Activated T-cell treated with anti-CD3 and anti-CD28 coated beads for 1 hour (primary cell): ENCODE data around the gene SERPINF2.
"Not testable (repeated sequence)": the region's sequence is repeated elsewhere in the genome, so short reads cannot be mapped to it uniquely, and the experiment has no call there.

Experiments used
- DNase-seq: peaks from one replicate; pipeline ENCODE4 v3.0.0-alpha.2; 2020; ENCODE audit warnings: low read depth

Gene SERPINF2

DNA sequence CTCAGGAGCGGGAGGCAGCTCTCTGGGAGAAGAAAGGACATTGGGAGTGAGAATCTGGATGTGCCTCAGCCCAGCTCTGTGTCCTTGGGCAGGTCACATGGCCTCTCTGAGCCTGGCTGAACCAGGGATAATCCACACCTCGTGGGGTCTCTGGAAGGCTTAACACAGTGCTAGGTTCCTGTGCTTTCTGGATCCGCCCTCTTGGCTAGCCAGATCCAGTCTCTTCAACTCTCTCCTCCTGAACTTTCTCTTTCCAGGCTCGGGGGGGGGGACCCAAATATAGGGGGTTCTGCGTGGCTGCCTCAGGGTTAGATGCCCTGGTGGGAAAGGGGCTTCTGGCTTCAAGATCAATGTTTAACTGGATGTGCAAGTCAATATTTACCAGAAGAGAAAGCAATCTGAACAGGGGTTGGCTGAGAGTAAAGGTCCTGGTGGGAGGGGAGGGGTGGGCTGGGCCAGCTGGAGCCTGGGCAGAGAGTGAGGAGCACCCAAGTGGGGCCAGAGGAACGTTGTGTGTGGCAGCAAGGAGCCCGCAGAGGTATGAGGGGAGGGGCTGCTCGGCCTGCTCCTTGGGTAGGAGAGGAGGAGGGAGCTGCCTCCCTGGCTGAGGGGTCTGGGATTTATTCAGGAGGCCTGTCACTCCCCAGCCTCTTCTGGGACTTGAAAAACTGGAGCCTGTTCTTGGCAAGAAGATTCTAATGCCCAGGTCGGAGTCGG is at the start of gene SERPINF2:
SERPINF2 (plus strand) TSS at position 501 of the 717 bp plus-strand sequence. CDS start 2,125 bp downstream, outside the sequence.
- DNase-seq = no peak

DNA sequence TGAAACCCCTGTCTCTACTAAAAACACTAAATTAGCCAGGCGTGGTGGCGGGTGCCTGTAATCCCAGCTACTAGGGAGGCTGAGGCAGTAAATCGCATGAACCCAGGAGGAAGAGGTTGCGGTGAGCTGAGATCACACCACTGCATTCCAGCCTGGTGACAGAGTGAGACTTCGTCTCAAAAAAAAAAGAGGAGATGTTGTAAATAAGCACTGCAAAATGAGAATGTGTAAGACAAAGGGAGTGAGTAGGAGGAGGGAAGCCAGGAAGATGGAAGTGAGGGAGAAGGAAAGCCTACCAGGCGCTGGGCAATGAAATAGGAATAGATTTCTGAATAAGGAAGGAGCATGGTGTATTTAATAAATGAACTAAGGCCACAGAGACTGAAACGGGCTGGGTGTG is 49.3 kb upstream of the SERPINF2 start:
- no peak for DNase-seq

DNA sequence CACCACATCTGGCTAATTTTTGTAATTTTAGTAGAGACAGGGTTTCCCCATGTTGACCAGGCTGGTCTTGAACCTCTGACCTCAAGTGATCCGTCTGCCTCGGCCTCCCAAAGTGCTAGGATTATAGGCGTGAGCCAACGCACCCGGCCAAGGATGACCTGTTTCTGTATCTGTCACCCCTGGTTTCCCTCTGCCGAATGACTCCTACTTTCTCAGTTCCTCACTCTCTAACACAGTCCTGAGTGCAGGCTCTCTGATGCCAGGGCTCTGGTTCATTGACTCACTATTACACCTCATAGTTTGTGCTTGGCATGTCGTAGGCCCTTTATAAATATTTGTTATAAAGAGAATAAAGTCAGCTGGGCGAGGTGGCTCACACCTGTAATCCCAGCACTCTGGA is 47.3 kb upstream of the SERPINF2 start:
- no peak for DNase-seq

DNA sequence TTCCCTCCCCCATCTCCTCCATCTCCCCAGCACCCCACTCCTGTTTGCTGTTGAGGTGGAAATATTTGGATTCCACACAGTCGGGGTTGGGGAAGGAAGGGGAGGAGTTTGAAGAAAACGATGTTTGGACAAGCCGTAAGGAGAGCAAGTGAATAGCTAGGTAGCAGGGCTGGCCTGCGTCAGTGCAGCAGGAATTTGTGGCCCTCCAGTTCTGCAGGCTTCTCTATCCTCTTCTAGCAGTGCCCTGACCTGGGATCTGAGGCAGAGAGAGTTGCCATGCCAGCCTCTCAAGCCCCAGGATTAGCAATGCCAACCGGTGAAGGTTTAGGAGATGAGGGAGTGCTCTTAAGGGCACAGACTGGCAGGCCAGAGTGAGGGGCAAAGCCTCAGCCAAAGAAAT is 45.0 kb upstream of the SERPINF2 start:
- DNase-seq = no peak

GRCh38 chr17:1699891-1700290 is 42.8 kb upstream of the SERPINF2 start:
- DNase-seq = not testable (repeated sequence)

GRCh38 chr17:1703063-1703462 is 39.6 kb upstream of the SERPINF2 start:
- no peak for DNase-seq

DNA sequence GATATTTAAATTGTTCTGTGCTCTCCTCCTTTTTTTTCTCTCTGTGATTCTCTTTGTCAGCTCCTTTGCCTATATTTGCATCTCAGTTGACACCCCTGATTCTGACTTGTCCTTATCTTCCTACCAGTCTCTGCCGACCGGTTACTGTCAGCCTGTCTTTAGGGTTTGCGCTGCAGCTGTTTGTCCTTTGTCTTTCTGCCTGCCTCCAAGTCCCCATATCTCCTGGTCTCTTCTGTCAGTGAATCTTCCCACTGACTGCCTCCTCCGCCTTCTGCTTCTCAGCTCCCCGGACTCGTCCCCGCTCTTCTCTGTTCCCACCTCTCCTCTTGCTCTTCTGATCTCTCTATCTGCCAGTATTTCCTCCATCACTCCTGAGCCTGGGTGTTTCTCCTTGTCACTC is 37.7 kb upstream of the SERPINF2 start:
- no peak for DNase-seq

- no peak for DNase-seq
Measured at GRCh38 chr17:1707107-1707506, 35.6 kb upstream of the SERPINF2 start.

DNA sequence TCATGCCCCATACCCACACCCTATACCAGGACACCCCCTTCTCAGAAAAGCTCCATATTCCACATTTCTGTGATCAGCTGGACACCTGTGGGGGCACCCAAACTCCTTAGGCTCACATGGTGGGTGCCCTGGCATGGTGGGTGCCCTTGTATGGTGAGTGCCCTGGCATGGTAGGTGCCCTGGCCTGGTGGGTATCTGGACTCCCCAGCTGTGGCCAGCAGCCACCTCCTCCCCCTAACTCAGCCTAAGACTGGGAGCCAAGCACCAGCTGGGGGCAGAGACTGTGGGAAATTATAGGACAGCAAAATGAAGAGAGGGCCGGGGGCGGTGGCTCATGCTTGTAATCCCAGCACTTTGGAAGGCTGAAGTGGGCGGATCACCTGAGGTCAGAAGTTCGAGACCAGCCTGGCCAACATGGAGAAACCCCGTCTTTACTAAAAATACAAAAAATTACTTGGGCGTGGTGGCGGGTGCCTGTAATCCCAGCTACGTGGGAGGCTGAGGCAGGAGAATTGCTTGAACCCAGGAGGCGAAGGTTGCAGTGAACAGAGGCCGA is 33.8 kb upstream of the SERPINF2 start:
- not testable (repeated sequence) for DNase-seq

DNA sequence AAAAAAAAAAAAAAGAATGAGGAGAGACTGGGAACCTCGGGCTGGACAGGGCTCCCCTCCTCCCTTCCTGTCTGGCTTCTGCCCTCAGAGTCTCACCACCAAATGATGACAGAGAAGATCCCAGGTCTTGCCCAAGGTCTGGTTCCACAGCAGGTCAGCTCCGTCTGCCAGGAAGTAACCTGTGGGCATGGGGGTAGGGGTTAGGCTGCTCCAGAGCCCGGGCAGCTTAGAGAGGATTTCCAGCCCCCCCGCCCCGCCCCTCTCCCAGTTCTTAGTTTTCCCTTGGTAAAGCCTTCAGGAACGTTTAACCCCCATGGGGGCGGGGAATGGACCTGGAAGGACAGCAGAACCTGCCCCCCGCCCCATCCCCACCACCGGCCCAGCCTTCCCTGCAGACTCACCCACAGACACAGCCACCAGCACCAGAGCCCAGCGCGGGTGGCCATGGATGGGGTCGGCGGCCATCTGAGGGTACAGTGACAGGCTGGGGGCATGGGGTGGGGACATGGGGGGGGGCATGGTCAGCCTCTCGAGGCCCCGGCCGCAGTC is 33.2 kb upstream of the SERPINF2 start:
- DNase-seq = no peak

- no peak for DNase-seq
Measured at GRCh38 chr17:1709971-1710806, 32.5 kb upstream of the SERPINF2 start, which contains the start of gene TLCD2. Gene TLCD2, minus strand, starts transcription at chr17:1710377. Its CDS starts 135 bp downstream, at chr17:1710242.

DNA sequence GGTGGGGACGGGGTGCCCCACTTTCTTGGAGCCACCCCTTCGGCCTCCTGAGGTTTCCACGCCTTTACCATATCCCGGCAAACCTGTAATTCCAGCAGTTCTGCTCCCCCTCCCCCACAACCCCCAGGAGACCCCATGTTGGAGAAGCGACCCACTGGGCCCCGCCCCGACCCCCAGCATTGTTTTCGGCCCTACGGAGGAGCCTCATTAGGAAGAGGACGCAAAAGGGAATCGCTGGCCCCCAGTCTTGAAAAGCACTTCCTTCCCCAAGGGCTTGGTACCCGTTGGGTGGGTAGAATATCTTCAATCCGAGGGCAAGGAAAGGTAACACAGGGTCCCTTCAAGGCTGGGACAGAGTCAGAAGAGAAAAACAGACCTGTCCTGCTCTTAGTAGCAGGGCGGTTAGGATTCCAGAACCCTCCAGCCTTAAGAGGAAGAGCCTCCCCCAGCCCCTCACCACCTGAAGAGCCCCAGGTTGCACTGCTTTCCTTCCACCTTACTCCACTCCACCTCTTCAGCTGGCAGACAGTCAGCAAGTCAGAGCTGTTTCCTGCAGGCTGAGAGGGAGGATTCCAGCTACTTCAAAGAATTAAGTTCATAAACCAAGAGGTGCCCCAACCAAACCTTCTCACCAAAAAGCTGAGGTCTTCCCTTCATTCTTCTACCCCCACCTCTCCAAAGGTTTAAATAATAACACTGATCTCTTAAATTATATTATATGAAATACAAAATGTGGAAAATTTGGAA is 31.7 kb upstream of the SERPINF2 start:
- no peak for DNase-seq

DNA sequence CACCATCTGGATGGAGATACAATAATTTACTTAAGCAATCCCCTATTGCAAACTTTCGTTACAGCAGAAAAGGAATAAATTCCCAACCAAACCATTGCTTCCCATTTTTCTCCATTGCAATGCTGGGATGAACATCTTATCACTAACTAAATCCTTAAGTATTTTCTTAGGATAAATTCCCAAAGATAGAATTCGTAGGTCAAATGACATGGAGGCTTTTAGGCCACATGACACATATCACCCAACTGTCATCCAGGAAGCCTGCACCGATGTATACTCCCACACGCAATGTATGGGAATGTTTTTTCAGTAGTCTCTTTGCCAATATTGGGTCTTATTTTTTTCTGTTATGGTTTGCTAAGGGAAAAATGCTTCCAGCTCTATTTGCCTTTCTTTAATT is 30.9 kb upstream of the SERPINF2 start:
- no peak for DNase-seq

DNA sequence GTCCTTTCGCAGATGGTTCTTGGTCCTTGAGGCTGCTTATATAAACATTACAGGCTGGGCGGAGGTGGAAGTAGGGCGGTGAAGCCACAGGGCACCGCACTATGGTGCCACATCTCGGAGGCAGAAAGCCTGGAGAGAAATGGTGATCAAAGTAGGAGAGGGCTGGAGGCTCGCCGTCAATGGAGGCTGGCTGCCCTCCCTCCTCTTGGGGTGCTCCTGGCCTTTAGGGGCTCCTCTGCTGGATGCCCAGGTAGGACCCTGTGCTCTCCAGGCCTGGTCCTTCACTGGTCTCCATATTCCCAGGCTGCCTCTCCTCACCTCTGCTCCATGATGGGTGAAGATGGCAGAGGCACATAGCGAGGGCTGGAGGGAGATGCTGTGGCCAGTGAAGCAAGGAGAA is 30.4 kb upstream of the SERPINF2 start:
- DNase-seq = no peak

DNA sequence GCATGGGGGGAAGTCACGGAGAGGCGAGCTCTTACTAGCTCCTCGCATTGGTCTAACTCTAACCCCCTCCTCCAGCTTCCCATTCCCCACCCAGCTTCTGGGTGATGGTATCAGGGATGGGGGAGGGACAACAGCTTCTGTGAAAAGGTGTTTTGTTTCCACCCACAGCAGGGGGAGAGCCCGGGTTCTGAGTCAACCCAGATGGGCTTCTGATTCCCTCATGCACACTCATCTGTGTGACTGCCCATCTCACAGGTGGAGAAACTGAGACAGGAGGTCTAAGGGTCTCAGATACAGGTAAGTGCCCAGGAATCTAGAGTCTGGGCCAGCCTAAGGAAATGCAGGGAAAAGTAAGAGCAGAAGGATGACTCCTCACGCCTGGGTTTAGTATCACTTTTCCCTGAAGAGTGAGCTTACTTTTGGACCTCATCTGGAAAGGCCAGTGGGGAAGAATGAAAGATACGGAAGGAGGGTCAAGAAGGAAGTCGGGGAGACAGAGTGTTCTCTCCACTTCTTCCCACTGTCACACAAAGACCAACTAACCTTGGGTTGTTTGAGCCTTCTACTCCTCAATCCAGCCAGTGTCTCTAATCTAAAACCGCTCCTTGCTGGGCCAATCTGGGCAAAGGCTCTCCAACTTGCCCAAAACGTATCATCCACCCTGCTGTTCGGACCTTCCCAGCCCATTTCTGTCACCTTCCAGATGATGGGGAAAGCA is 29.4 kb upstream of the SERPINF2 start:
- no peak for DNase-seq

- DNase-seq = no peak
Measured at GRCh38 chr17:1713878-1714426, 28.7 kb upstream of the SERPINF2 start.

DNA sequence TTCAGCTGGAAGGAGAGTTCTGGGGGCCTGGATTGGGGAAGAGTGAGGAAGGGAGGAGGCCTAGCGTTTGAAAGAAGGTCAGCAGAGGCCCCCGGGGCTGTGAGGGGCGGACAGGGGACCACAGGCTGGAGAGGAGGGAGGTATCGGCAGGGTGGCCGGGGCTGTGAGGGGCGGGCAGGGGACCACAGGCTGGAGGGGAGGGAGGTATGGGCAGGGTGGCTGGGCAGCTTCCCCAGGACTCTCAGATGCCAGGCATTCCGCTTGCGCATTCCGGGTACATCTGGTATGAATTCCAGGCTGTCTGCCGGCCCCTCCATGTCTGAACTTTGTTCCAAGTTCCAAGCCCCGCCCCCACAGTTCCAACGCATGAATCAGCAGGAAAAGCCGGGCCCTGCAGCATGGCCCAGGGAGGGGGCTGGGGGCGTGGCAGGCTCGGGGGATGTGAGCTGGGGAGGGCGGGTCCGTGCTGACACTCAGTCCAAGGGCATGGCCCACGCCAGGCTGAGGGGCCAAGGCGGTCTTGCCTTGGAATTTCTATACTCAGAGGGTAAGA is 28.2 kb upstream of the SERPINF2 start:
- DNase-seq = no peak

GRCh38 chr17:1714980-1715802 is 27.5 kb upstream of the SERPINF2 start:
- no peak for DNase-seq

- no peak for DNase-seq
Measured at GRCh38 chr17:1715803-1716075, 26.9 kb upstream of the SERPINF2 start.
